Loucy (cell line): ENCODE measurements around the gene CHPF2.

Source experiments
- EZH2phosphoT487 ChIP-seq: fragments of 200-600 bp; IDR thresholded peaks from 2 replicates; pipeline ENCODE4 v1.6.1; 2018; ENCODE audit warnings: antibody characterized with exemption, mild to moderate bottlenecking, moderate library complexity, borderline replicate concordance
- TF ChIP-seq, protein P1 (sequence below): fragments of 200-600 bp; sonication (generic); conservative IDR thresholded peaks from 2 replicates; pipeline ENCODE4 v1.5.1; 2014; ENCODE audit warnings: mild to moderate bottlenecking, antibody characterized with exemption, low read length

DNA sequence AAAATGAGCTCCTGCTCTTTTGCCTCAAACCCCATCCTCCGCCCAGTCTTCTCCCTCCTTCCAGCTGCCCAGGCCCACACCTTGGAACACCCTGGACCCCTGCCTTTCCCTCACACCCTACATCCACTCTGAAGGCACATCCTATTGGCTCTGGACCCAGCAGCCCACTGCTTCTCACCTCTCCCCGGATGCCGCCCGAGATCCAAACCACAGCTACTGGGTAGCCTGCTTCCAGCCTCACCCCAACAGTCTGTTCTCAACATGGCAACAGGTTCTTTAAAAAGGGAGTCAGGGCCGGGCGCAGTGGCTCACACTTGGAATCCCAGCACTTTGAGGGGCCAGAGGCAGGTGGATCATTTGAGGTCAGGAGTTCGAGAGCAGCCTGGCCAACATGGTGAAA lies 25.7 kb downstream of the CHPF2 start:
- TF ChIP-seq, protein P1, sequence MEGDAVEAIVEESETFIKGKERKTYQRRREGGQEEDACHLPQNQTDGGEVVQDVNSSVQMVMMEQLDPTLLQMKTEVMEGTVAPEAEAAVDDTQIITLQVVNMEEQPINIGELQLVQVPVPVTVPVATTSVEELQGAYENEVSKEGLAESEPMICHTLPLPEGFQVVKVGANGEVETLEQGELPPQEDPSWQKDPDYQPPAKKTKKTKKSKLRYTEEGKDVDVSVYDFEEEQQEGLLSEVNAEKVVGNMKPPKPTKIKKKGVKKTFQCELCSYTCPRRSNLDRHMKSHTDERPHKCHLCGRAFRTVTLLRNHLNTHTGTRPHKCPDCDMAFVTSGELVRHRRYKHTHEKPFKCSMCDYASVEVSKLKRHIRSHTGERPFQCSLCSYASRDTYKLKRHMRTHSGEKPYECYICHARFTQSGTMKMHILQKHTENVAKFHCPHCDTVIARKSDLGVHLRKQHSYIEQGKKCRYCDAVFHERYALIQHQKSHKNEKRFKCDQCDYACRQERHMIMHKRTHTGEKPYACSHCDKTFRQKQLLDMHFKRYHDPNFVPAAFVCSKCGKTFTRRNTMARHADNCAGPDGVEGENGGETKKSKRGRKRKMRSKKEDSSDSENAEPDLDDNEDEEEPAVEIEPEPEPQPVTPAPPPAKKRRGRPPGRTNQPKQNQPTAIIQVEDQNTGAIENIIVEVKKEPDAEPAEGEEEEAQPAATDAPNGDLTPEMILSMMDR: no peak
- no peak for TF ChIP-seq EZH2phosphoT487
